Measurements from ENCODE around the gene PCDH12.

The PCDH12 gene

DNA sequence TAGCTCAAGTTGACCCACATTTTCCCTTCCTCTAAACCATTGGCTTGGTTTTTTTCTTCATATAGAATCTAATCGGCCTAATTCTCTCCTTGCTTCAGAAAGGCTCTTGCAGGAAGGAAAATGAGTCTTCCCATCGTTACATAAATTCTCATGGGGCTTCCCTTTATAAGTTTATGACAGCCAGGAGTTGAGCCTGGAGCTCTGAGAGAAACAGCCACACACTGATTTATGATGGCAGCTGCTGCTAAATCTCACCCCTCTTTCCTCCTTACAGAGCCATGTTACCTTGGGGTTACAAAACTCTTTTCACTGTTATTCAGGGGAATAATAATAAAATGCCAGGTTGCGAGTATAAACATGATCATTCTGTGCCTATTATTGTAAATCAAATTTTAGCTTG, 5.7 kb upstream of the PCDH12 start:
- Histone ChIP-seq H3K4me3 (ENCODE audit: low read depth, low read length) (no peak overlapping the region), H3K4me1 (peaks cover 7% of the 10 kb centered on the region), H3K4me2 (ENCODE audit: low read length) (no peak overlapping the region), H3K79me2 (no peaks in the 10 kb centered on the region), H2AFZ (no peak overlapping the region), H3K9me3 (ENCODE audit: control insufficient read depth, low read length) (no peaks in the 10 kb centered on the region), H3K36me3 (ENCODE audit: control insufficient read depth, insufficient read depth, low read length) (no peaks in the 10 kb centered on the region), H3K27me3 (ENCODE audit: control insufficient read depth, insufficient read depth, low read length) (no peaks in the 10 kb centered on the region), H3K9ac (no peak overlapping the region), H3K27ac (no peak overlapping the region)
- TF ChIP-seq, protein P1, sequence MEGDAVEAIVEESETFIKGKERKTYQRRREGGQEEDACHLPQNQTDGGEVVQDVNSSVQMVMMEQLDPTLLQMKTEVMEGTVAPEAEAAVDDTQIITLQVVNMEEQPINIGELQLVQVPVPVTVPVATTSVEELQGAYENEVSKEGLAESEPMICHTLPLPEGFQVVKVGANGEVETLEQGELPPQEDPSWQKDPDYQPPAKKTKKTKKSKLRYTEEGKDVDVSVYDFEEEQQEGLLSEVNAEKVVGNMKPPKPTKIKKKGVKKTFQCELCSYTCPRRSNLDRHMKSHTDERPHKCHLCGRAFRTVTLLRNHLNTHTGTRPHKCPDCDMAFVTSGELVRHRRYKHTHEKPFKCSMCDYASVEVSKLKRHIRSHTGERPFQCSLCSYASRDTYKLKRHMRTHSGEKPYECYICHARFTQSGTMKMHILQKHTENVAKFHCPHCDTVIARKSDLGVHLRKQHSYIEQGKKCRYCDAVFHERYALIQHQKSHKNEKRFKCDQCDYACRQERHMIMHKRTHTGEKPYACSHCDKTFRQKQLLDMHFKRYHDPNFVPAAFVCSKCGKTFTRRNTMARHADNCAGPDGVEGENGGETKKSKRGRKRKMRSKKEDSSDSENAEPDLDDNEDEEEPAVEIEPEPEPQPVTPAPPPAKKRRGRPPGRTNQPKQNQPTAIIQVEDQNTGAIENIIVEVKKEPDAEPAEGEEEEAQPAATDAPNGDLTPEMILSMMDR (IDR thresholded peaks at IDR 0.05) = no peak

DNA sequence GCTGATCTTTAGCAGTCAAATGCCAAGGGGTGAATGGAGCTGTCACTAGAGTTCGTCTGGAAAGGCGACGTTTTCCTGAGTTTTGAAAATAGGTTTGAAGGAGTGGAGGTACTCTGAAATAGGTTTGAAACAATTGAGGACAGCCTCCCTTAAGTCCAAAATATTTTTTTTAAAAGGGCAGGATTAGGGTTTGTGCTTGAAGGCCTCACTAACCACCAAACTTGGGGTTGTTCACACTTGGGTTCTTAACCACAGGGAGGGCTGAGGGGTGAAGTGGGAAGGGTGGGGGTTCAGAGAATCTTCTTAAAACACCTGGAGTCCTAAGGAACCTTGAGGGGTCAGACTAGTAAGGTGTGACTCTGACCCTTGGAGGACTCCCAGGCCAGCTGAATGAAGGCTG, 3.5 kb upstream of the PCDH12 start:
- TF ChIP-seq, protein P1 (IDR thresholded peaks at IDR 0.05) = no peak
- Histone ChIP-seq H3K9me3 (ENCODE audit: control insufficient read depth, low read length) (no peaks in the 10 kb centered on the region), H3K9ac (no peak overlapping the region), H3K4me3 (ENCODE audit: low read depth, low read length) (no peak overlapping the region), H3K27me3 (ENCODE audit: control insufficient read depth, insufficient read depth, low read length) (no peaks in the 10 kb centered on the region), H3K79me2 (no peaks in the 10 kb centered on the region), H3K4me1 (peaks cover 3% of the 10 kb centered on the region), H2AFZ (peak overlapping the region; percentile 76), H3K36me3 (ENCODE audit: control insufficient read depth, insufficient read depth, low read length) (no peaks in the 10 kb centered on the region), H3K27ac (no peak overlapping the region), H3K4me2 (ENCODE audit: low read length) (no peak overlapping the region)

DNA sequence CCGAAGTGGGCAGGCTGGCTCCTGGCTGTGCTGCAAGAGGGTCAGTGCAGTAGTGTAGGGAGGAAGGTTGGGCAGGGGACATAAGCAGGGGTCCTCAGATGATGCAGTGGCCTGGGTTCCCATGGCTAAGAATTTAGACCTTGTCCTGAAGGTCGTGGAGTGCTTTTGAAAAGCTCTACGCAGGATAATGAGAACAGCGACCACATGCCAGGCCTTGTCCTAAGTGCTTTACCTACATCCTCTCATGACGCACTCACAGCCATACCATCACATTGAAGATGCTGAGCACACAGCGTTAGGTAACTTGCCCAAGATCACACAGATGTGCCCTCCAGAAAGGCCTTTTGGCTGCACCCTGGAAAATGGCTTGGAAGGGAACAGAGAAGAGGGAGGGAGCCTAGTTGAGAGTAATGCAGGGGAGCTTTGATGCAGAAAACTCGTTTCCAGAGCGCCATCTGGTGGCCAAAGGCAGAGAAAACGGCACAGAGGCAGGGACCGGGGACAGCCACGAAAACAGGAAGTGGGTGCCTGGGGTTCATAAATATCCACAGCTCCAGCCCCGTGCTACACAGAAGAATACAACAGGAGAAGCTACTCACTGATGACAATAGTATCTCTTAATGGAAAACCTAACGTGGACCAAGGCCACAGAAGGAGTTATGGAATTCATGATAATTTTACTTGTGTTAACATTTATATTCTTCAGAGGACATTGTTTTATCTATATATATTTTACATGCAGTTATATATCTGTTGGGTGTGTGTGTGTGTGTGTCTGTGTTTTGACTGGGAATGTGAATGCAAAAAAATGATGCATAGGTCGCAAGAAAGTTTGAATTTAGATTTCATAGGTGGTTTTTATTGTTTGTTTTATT, 2.7 kb upstream of the PCDH12 start:
- H3K4me3 ChIP-seq (ENCODE audit: low read depth, low read length) = no peak overlapping the region
- no peaks in the 10 kb centered on the region for H3K36me3 ChIP-seq (ENCODE audit: control insufficient read depth, insufficient read depth, low read length)
- H3K79me2 ChIP-seq = no peaks in the 10 kb centered on the region
- peak overlapping the region; percentile 43 for H3K4me2 ChIP-seq (ENCODE audit: low read length)
- H2AFZ ChIP-seq = peak overlapping the region; percentile 76
- peaks cover 3% of the 10 kb centered on the region for H3K4me1 ChIP-seq
- no peak overlapping the region for H3K9ac ChIP-seq
- H3K9me3 ChIP-seq (ENCODE audit: control insufficient read depth, low read length) = no peaks in the 10 kb centered on the region
- TF ChIP-seq, protein P1 (IDR thresholded peaks at IDR 0.05) = peak; percentile 85
- H3K27ac ChIP-seq = no peak overlapping the region
- H3K27me3 ChIP-seq (ENCODE audit: control insufficient read depth, insufficient read depth, low read length) = no peaks in the 10 kb centered on the region

DNA sequence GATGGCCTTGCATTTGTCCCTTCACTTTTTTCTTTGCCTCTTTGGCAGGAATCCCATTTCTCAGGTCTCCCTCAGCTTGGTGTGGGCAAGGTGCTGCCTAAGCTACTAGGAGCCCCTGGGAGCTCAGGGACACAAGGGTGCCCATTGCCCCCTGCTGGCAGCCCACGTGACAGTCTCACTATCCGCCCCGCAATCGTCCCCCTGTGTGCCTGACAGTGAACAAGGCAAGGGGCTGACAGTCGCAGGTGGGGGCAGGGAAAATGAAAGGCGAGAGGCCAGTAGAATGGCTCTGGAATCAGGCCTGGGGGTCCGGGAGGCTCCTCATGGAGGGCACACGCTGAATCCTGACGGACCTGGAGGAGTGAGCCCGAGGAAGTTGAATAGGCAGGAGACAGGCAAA, 2.0 kb upstream of the PCDH12 start:
- Histone ChIP-seq H3K27me3 (ENCODE audit: control insufficient read depth, insufficient read depth, low read length) (no peaks in the 10 kb centered on the region), H3K9me3 (ENCODE audit: control insufficient read depth, low read length) (no peaks in the 10 kb centered on the region), H3K9ac (no peak overlapping the region), H3K27ac (no peak overlapping the region), H3K4me1 (peaks cover 3% of the 10 kb centered on the region), H3K4me2 (ENCODE audit: low read length) (no peak overlapping the region), H2AFZ (no peak overlapping the region), H3K36me3 (ENCODE audit: control insufficient read depth, insufficient read depth, low read length) (no peaks in the 10 kb centered on the region), H3K4me3 (ENCODE audit: low read depth, low read length) (no peak overlapping the region), H3K79me2 (no peaks in the 10 kb centered on the region)
- TF ChIP-seq, protein P1 (IDR thresholded peaks at IDR 0.05) = peak; percentile 18
